Kidney (tissue), 14 donors: ENCODE data around the gene CTU1. TPM values are rescaled to one million over a fixed set of nuclear protein-coding genes. Genes with fewer than 3 reads are reported as not detected.

Experiments used
- DNase-seq, 5 donors: peaks; one replicate each; pipeline ENCODE4 v3.0.0-alpha.2; 2013 to 2020
- FAIRE-seq: peaks from 2 replicates; lab custom pipeline; 2012; peaks lifted over from hg19 to GRCh38; lab: Jason Lieb, UNC
- H3K27ac ChIP-seq, 2 donors: one replicate each; pipeline ENCODE4 v1.7.0; 2013; ENCODE audit warnings: low read depth in 2 of 2, low read length in 2 of 2, inconsistent platforms in 1 of 2
- H3K27me3 ChIP-seq: one replicate; pipeline ENCODE4 v1.7.1; 2013; ENCODE audit warnings: low read length, inconsistent platforms; ENCODE audit not compliant: control insufficient read depth, insufficient read depth
- H3K36me3 ChIP-seq, 3 donors: one replicate each; pipeline versions ENCODE4 v1.7.0 to v1.7.1; 2013; ENCODE audit warnings: low read length in 3 of 3, control low read depth in 1 of 3, inconsistent platforms in 1 of 3; ENCODE audit not compliant: insufficient read depth in 3 of 3, control insufficient read depth in 2 of 3
- H3K4me1 ChIP-seq, 3 donors: one replicate each; pipeline versions ENCODE4 v1.7.0 to v1.7.1; 2013; ENCODE audit warnings: low read length in 3 of 3, inconsistent platforms in 1 of 3, low read depth in 1 of 3; ENCODE audit not compliant: control insufficient read depth in 2 of 3, insufficient read depth in 2 of 3
- H3K4me3 ChIP-seq, 3 donors: one replicate each; pipeline versions ENCODE4 v1.7.0 to v1.8.1; 2013; ENCODE audit warnings: low read length in 3 of 3, control low read depth in 1 of 3, inconsistent platforms in 1 of 3
- H3K9ac ChIP-seq, 3 donors: one replicate each; pipeline versions ENCODE4 v1.7.0 to v1.7.1; 2013; ENCODE audit warnings: low read length in 3 of 3, control low read depth in 1 of 3, inconsistent platforms in 1 of 3
- H3K9me3 ChIP-seq, 3 donors: one replicate each; pipeline versions ENCODE4 v1.7.0 to v1.7.1; 2013; ENCODE audit warnings: low read length in 3 of 3, control low read depth in 1 of 3, inconsistent platforms in 1 of 3; ENCODE audit not compliant: control insufficient read depth in 2 of 3, insufficient read depth in 1 of 3
- intact Hi-C: fragments of 100-400 bp; cut with DNase I; formaldehyde crosslinking; loops from one replicate; pipeline ENCODE4 v1.11.1; 2022
- polyA plus RNA-seq: library from polyadenylated mRNA; stranded (reverse); fragments of 350-450 nt; fragmentation: Illumina TruSeq; extraction: RNeasy Lipid Tissue Mini Kit (QIAGEN cat#74804); gene quantifications from one replicate; pipeline ENCODE4 v1.2.3, GENCODE V29; 2014; ENCODE audit warnings: low read depth, low replicate concordance; ENCODE audit not compliant: insufficient read depth
- total RNA-seq: library from RNA; stranded (reverse); fragmentation: NEBNext Ultra II Directional; extraction: Animal tissue kit (Norgen Biotek cat#: 25700); gene quantifications from one replicate; pipeline ENCODE4 v1.2.1, GENCODE V29; 2021
- TF ChIP-seq, protein P1 (sequence below): IDR thresholded peaks from 3 replicates; pipeline ENCODE4 v1.5.1; 2012; ENCODE audit warnings: mild to moderate bottlenecking, moderate library complexity, borderline replicate concordance; ENCODE audit not compliant: insufficient read depth; ENCODE audit errors: extremely low read depth
- donor health status: control.
- donor health status: control.
- donor health status: control.
- donor health status: control.
- donor health status: control.
- donor health status: DM: yes; HTN: yes; CAD: no.
- donor health status: Normal renal cell carcinoma (clear cell type).

Gene CTU1
- total and polyA plus RNA-seq, 2 donors from 2014 or later, result 5.2 to 8.4 TPM

DNA sequence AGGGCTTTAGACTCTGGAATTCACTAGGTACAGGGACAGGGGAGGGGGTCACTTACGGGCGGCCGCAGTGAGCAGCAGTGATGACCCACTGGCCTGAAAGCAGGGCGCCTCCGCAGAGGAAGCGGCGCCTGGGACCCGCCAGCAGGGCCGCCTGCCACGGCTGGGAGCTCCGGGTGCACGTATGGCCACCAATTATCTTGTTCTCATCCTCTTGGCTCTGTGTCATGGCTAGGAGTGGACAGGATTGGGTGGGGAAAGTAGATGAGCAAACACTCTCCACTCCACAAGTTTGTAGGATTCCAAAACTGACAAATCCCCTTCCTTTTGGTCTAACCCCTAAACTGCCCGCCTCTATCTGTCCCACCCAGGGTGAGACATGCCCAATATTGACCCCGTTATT is 26.7 kb downstream of the CTU1 start:
- TF ChIP-seq, protein P1, sequence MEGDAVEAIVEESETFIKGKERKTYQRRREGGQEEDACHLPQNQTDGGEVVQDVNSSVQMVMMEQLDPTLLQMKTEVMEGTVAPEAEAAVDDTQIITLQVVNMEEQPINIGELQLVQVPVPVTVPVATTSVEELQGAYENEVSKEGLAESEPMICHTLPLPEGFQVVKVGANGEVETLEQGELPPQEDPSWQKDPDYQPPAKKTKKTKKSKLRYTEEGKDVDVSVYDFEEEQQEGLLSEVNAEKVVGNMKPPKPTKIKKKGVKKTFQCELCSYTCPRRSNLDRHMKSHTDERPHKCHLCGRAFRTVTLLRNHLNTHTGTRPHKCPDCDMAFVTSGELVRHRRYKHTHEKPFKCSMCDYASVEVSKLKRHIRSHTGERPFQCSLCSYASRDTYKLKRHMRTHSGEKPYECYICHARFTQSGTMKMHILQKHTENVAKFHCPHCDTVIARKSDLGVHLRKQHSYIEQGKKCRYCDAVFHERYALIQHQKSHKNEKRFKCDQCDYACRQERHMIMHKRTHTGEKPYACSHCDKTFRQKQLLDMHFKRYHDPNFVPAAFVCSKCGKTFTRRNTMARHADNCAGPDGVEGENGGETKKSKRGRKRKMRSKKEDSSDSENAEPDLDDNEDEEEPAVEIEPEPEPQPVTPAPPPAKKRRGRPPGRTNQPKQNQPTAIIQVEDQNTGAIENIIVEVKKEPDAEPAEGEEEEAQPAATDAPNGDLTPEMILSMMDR, result no peak
- Histone ChIP-seq H3K4me1 (no peaks in the 10 kb centered on the region), H3K9ac (no peak overlapping the region), H3K27me3 (no peaks in the 10 kb centered on the region), H3K9me3 (no peaks in the 10 kb centered on the region), H3K27ac (no peak overlapping the region), H3K4me3 (no peak overlapping the region), H3K36me3 (no peaks in the 10 kb centered on the region)
- DNase-seq, result peak in 2 of 5 donors; percentile 9 to 34
- FAIRE-seq, result no peak
- intact Hi-C loops, result no loop called here

DNA sequence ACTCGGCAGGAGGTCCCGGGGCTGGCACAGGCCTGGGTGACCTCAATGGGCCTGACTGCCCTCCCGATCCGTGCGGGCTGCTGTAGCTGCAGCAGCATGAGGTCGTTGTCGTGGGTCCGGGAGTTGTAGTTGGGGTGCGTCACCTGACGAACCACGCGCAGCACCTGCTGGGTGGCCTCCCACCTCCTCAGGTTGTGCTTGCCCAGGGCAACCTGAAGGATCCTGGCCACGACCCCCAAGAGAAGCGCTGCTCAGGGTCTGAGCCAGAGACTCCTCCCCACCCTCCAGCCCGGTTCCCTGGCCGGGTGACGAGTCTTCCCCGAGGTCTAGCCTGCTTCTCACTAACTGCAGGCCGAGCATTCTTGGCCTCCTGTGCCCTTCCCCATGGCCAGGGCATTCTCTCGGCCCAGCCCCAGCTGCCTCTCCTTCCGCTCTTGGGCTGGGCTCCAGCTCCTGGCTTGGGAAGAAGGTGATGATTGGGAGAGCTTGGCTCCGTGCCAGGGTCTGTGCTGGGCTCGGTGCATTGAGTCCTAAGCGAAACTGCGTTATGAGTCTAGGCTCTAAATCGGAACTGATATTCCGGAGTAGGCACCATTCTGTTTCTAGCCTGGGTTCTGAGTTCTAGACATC is 28.6 kb downstream of the CTU1 start:
- no peak overlapping the region for H3K4me3 ChIP-seq
- no peaks in the 10 kb centered on the region for H3K4me1 ChIP-seq
- no peaks in the 10 kb centered on the region for H3K36me3 ChIP-seq
- DNase-seq, result peak in 2 of 5 donors; percentile 17 to 70
- TF ChIP-seq, protein P1, result no peak
- no peak overlapping the region for H3K9ac ChIP-seq
- intact Hi-C loops, result no loop called here
- no peaks in the 10 kb centered on the region for H3K9me3 ChIP-seq
- no peak for FAIRE-seq
- no peaks in the 10 kb centered on the region for H3K27me3 ChIP-seq
- no peak overlapping the region for H3K27ac ChIP-seq

DNA sequence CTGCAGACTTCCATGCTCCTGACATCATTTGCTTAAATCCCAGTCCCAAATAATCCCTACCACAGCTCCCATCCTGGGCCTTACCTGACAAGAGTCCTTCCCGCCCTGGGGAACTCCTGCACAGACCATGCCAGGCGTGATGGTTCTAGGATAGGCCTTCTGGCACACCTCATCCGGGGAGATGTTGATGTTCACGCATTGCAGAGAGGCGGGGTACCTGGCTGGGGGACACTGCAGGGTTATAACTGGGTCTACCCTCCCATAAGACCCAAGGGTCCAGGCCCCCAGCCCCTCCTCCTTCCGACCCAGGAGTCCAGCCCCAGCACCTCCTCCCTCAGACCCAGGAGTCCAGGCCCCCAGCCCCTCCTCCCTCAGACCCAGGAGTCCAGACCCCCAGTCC is 29.5 kb downstream of the CTU1 start:
- Histone ChIP-seq H3K9me3 (peaks cover 0 to 6% (median 2%) of the 10 kb centered on the region in 3 donors), H3K4me1 (no peaks in the 10 kb centered on the region), H3K36me3 (no peaks in the 10 kb centered on the region), H3K27me3 (no peaks in the 10 kb centered on the region), H3K4me3 (no peak overlapping the region), H3K27ac (no peak overlapping the region), H3K9ac (no peak overlapping the region)
- no peak for FAIRE-seq
- TF ChIP-seq, protein P1, result no peak
- intact Hi-C loops, result no loop called here
- DNase-seq, result peak in 1 of 5 donors; percentile 50
